GM18861 (cell line): Measurements from ENCODE around the gene RPS28.
"Not testable (repeated sequence)": the region's sequence is repeated elsewhere in the genome, so short reads cannot be mapped to it uniquely, and the experiment has no call there.

ENCODE experiments used
- ATAC-seq: cut with Tn5 transposase; IDR thresholded peaks from one replicate; pipeline ENCODE4 v1.9.1; 2021; ENCODE audit not compliant: unreplicated experiment

RPS28 gene

DNA sequence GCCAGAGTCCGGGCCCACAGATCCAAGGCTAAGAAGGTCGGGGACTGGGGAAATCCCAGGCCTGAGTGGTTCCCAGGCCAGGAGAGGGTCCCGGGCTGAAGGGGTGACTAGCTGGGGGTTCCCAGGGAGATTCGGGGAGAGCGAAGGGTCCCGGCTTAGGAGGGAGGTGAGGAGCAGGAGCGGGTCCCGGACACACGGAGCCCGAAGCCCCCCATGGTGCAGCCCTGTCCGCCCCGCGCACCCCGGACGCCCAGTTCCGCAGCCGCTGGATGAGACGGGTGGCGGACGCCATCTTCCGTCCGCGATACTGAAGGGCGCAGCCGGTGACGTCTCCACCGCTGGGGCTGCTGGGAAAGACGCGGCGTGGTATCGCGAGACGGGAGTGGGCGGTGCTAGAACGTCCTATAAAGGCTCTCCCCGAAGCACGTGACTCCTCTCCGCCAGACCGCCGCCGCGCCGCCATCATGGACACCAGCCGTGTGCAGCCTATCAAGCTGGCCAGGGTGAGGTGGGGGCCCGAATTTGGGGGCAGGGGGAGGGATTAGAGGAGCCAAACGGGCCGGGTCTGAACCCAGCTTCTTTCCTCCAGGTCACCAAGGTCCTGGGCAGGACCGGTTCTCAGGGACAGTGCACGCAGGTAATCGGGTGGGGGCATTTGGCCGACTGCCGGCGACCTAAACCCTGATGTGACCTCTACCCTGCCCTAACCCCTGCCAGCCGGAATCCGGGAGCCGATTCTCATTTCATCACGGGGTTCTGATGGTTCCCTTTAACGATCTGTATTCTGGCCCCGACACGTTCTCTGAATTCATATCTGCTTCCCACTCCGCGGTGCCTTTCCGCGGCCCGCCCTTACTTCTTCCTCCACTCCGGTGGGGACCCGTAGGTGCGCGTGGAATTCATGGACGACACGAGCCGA is at the start of gene RPS28, which contains the start of gene NDUFA7:
Gene RPS28, plus strand, starts transcription at position 430 of the 919 bp plus-strand sequence. Its CDS starts 35 bp downstream, at position 465.
Gene NDUFA7, minus strand, starts transcription at position 309 of the 919 bp plus-strand sequence. Its CDS starts 17 bp downstream, at position 292.
- peak; percentile 85 for ATAC-seq

DNA sequence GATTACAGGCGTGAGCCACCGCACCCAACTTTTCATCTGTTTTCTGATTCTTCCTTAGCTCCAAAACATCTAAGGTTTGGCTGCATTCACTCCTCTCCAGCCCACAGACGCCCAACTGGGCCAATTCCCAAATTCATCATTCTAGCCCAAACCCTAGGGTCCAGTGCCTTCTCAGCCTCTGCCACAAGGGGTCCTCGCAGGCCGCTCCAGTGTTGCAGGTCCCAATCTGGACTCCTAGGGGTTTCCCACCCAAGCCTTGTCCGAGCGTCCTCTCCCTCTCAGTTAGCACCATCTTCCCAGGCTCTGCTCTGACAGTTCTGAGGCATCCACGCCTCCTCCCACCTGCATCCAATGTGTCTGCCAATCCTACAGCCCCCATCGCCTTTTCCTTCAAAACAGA is 44.8 kb upstream of the RPS28 start:
- not testable (repeated sequence) for ATAC-seq

DNA sequence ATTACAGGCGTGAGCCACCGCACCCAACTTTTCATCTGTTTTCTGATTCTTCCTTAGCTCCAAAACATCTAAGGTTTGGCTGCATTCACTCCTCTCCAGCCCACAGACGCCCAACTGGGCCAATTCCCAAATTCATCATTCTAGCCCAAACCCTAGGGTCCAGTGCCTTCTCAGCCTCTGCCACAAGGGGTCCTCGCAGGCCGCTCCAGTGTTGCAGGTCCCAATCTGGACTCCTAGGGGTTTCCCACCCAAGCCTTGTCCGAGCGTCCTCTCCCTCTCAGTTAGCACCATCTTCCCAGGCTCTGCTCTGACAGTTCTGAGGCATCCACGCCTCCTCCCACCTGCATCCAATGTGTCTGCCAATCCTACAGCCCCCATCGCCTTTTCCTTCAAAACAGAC is 30.0 kb upstream of the RPS28 start:
- ATAC-seq: not testable (repeated sequence)

DNA sequence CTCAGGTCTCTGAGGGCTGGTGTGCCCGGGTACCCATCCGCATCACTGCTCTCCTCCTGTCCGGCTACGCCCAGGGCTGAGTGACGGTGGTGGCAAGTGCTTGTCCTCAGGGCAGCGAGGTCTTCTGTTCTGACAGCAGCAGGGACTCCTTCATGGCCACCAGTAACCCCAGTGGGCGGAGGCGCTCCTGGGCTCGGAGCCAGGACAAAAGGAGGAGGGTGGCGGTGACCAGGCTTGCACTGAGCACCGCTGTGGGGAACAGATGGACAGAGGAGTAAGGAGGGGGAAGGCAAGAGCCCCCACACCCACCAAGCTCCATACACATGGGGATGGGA is 19.0 kb upstream of the RPS28 start:
- ATAC-seq: no peak

DNA sequence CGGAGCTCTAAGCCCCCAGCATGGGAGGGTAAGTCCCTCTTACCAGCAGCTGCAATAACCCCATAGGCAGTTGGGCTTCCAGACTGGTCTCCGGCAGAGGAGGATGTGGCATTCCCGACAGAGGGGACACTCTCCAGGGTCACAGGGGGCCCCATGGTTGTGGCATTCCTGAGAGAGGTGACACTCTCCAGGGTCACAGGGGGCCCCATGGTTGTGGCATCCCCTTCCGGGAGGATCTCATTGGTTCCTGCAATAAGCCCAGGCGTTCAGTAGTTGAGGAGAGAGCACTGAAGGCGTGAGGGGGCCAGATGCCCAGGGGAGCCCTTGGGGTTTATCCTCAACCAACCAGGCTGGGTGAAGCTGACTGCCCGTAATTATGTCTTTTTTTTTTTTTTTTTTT is 18.6 kb upstream of the RPS28 start:
- ATAC-seq: no peak

DNA sequence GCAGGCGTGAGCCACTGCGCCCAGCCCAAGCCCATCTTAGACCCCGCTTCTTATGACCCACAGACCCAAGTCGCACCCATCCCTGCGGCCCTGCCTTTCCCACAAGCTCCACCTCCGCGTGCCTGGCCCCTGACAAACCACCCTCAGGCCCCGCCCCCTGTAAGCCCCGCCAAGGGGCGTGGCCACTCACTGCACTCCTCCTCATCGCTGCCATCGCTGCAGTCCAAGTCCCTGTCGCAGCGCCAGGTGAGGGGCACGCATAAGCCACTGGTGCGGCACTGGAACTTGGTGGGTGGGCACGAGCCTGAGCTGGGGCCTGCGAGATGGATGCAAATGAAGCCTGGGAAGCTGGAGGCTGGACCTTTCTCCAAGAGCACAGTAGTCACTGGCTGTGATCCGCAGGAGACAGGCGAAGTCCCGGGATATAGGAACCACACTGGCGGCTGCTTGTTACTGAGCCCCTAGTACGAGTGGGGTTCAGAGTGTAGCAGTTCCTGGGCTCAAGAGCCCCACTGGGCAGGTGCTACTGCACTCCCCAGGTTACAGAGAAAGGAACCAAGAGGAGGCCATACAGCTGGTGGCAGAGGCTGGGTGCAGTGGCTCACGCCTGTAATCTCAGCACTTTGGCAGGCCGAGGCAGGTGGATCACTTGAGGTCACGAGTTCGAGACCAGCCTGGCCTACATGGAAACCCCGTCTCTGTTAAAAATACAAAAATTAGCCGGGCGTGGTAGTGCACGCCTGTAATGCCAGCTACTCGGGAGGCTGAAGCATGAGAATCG is 16.3 kb upstream of the RPS28 start:
- no peak for ATAC-seq

DNA sequence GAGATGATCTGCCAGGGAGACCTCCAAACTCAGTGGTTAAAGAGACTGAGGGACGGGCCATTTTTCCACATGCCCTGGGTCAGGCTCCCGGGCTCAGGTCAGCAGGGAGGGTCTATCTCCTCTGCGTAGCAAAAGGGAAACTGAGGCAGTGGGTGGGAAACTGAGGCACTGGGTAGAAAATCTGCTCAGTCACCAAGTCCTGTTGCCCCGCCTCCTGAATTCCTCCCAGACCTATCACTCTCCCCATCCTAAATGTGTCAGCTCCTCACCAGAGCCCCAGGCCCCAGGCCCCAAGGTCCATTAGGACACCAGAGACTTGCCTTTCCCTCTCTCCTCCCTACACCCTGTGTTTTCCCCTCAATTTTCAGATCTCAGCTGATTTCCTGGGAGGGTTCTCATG is 15.5 kb upstream of the RPS28 start:
- no peak for ATAC-seq

DNA sequence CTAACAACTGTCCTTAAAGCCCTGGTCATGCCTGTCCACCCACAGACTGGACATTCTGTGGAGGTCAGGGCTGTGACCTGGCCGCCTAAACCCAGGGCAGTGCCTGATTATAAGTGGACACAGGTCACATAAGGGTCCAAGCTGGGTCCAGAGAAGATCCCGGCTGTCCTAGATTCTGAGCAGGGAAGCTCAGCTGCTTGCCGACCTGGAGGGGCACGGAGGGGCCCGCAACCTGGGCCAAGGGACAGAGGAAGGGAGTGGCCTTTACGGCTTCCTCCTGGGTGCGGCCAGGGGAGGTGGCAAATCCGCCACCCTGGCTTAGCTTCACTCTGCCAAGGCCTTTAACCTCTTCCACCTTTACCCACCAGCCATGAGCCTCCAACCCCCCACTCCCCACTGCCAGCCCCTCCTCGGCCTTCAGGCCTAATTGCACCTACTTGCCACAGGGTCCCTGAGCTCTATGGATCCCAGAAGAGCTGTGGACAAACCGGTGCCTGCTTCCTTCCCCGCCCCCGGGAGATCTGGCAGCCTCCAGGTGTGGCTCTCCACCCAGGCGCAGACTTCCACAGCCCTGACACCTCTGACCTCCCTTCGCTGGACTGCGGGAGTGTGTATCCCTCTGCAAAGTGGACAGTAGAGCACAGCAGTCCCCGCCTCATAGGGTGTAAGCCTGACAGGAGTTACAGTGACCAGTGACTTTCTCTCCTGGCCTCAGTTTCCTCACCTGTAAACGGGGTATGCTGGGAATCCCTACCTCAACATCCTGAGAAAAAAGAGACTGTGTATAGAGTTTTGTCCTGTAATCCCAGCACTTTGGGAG is 14.9 kb upstream of the RPS28 start:
- no peak for ATAC-seq

DNA sequence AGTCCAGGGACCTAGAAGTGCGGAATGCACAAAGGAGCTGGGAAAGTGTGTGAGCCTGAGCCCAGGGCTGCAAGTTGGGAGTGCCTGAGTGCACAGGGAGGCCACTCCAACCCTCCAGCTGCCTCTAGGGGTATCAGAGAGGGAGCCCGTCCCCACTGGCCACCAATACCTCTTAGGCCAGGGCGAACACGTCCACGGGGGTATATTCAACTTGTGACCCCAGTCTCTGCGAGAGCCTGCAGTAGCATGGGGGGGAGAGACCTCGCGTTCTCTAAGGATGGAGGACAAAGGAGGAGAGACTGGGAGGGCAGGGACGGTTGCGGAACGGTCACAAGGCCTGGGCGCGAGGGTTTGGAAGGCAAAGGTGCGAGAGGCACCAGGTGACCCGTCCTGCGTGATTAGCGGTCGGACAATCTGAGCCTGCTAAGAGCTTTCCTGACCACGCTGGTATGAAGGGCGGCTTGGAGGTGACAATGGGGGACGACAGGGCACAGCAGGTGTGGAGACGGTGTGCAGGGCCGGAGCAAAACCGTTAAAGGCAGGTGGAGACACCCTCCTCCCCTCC is 13.8 kb upstream of the RPS28 start:
- no peak for ATAC-seq

DNA sequence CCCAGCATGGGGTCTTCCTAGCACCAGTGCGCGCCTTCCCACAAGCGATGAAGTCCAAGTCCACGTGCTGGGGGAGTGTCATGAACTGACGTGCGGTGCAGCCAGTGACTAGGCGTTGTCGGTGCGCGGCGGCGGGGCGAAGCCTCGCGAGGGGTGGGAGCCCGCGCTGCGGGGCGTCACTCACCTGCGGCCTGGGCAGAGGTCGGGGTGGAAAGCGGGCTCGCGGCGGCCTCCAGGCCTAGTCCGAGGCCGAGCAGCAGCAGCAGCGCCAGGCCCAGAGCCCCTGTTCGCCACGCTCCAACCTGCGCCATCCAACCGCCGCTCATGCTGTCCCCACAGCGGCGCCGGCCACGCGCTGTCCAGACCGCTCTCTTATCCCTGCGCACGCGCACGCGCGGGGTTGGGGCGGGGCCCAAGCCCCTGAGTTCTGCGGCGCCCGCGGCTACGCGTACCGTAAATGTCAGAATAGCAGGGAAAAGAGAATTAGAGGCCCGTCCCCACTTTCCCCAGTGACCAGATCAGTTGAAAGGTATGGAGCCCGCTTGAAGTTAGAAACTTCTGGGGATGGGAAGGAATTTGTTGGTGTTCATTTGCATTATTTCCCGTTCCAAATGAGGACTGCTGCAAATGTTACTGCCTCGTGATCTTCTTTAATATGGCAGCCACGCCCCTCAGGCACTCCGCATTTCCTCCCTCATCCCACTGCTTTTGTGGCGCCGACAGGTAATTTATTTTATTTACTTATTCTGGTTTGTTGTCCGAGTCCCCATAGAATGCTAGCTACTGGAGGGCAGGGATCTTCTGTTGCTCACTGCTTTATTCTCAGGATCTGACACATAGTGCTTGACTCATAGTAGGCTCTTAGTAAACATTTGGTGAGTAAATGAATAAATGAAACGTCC is 13.1 kb upstream of the RPS28 start, which contains the start of gene CD320:
Gene CD320, minus strand, starts transcription at position 394 of the 902 bp plus-strand sequence. Its CDS starts 68 bp downstream, at position 326.
- peak; percentile 72 for ATAC-seq

DNA sequence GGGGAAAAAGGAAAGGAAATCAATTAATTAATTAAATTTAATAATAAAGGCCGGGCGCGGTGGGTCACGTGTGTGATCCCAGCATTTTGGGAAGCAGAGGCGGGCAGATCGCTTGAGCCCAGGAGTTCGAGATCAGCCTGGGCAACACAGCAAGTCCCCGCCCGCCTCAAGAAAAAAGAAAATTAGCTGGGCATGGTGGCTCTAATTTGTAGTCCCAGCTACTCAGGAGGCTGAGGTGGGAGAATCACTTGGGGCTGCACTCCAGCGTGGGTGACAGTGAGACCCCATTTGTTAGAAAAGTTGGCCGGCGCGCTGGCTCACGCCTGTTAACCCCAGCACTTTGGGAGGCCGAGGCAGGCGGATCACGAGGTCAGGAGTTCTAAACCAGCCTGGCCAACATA is 12.4 kb upstream of the RPS28 start:
- ATAC-seq: no peak

DNA sequence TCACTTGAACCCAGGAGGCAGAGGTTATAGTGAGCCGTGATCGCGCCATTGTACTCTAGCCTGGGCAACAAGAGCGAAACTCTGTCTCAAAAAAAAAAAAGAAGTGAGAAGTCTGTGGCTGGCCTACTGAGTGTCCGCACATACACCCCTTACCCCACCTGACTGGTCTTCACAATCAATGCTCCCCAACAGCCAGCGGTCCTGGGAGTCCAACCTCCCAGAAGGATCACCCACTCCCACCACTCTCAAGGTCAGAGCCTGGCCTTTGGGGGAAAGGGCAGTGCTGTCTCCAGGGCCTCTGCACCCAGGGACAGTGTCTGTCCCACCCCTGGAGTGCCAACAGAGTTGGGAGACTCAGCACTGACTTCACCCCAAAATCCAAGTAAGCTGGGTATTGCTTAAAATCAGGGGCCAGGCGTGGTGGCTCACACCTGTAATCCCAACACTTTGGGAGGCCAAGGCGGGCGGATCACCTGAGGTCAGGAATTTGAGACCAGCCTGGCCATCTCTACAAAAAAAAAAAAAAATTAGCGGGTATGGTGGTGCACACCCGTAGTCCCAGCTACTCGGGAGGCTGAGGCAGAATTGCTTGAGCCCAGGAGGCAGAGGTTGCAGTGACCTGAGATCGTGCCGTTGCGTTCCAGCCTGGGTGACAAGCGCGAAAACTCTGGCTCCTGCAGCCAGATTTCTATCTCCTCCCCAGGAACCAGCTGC is 10.8 kb upstream of the RPS28 start:
- ATAC-seq: no peak

DNA sequence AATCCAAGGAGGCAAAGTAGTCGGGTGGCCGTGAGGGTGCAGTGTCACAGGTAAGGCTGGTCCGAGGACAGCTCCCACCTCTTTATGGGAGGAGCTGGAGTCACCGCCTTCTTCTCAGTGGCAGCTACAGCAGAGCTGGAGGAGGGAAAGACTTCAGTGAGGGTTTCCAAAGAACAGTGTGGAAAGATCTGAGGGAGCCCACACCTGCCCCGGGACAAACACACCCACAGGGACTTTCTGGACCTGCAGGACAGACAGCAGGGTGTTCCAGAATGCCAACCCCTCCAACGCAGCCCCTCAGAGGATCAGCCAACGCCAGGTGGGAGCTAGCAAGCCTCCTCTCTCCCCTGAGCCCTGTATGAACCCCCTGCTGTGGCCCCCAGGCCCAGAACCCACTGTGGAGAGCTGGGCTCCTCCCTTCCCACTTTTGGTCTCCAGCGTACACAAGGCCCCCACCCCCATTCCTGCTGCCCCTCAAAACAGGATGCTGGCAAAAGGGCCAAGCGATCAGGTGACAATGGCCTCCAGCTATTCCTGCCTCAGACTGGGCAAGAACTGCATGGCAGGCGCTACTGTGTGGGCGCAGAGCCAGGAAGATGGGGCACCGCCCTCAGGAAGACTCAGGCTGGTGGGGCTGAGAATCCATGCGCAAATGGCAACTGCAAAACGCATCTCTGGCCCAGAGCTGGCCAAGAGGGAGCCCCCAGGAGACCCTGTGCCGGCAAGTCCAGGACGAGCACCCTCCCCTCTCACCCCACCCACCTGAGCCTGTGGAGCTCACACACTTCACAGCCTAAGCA is 9.6 kb upstream of the RPS28 start:
- ATAC-seq: no peak

DNA sequence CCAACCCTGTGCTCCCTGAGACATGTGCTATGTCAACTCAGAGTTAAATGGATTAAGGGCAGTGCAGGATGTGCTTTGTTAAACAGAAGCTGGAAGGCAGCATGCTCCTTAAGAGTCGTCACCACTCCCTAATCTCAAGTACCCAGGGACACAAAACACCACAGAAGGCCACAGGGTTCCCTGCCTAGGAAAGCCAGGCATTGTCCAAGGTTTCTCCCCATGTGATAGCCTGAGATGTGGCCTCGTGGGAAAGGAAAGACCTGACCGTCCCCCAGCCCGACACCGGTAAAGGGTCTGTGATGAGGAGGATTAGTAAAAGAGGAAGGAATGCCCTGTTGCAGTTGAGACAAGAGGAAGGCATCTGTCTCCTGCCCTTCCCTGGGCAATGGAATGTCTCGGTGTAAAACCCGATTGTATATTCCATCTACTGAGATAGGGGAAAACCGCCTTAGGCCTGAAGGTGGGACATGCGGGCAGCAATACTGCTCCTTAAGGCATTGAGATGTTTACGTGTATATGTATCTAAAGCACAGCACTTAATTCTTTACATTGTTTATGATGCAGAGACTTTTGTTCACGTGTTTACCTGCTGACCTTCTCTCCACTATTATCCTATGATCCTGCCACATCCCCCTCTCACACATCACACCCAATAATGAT is 6.2 kb upstream of the RPS28 start:
- ATAC-seq: not testable (repeated sequence)

DNA sequence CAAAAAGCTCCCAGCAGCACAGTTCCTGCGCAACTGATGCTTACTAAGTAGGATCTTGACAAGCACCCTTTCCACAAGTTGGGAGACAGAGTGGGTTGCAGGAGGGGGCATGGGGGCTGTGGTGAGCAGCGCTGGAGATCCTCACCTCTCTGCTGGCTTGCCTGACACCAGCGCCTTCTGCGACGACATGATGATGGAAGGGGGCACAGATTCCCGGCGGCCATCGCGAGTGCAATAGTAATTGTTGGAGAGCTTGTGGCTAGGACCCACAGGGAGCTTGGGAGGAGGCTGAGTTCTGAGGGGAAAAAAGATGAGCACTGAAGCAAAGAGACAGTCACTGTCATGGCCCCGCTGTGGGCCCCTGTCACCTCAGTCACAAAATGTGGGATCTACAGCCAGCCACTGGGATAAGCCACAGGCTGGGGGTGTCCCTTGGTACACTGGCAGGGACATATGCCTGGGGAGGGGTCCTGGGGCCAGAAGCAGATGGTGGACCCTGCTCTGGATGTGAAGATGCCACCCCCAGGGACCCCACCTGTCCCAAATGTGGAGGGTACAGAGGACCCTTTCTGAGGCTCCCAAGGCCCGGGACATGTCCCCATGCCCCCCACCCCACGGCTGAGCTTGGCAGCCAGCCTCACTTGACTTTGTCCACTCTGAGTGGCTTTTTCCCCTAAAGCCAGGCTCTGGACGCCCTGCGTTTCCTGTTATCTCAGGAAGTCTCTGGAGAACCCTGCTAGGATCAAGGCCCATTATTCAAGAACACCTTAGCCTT is 4.8 kb upstream of the RPS28 start:
- no peak for ATAC-seq

DNA sequence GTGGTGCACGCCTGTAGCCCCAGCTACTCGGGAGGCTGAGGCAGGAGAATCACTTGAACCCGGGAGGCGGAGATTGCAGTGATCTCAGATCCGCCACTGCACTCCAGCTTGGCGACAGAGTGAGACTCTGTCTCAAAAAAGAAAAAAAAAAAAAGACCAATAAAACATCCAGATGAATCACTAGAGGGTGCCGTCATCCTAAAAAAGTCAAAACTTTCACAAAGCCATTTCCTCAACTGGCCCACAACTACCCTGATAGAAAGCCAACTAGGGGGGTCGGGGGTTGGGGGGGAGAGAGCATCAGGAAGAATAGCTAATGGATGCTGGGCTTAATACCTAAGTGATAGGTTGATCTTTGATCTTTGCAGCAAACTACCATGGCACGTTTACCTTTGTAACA is 2.5 kb upstream of the RPS28 start:
- ATAC-seq: not testable (repeated sequence)
